NCI-H2196 treated with DMSO at 0.1 percent for 48 hours (cell line): ENCODE results near the gene ANKZF1.
"Not testable (repeated sequence)": the region's sequence is repeated elsewhere in the genome, so short reads cannot be mapped to it uniquely, and the experiment has no call there.

Source experiments
- DNase-seq: peaks from one replicate; lab custom pipeline; 2025; ENCODE audit not compliant: unreplicated experiment; lab: John Stamatoyannopoulos, UW

The ANKZF1 gene, protein sequence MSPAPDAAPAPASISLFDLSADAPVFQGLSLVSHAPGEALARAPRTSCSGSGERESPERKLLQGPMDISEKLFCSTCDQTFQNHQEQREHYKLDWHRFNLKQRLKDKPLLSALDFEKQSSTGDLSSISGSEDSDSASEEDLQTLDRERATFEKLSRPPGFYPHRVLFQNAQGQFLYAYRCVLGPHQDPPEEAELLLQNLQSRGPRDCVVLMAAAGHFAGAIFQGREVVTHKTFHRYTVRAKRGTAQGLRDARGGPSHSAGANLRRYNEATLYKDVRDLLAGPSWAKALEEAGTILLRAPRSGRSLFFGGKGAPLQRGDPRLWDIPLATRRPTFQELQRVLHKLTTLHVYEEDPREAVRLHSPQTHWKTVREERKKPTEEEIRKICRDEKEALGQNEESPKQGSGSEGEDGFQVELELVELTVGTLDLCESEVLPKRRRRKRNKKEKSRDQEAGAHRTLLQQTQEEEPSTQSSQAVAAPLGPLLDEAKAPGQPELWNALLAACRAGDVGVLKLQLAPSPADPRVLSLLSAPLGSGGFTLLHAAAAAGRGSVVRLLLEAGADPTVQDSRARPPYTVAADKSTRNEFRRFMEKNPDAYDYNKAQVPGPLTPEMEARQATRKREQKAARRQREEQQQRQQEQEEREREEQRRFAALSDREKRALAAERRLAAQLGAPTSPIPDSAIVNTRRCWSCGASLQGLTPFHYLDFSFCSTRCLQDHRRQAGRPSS

DNA sequence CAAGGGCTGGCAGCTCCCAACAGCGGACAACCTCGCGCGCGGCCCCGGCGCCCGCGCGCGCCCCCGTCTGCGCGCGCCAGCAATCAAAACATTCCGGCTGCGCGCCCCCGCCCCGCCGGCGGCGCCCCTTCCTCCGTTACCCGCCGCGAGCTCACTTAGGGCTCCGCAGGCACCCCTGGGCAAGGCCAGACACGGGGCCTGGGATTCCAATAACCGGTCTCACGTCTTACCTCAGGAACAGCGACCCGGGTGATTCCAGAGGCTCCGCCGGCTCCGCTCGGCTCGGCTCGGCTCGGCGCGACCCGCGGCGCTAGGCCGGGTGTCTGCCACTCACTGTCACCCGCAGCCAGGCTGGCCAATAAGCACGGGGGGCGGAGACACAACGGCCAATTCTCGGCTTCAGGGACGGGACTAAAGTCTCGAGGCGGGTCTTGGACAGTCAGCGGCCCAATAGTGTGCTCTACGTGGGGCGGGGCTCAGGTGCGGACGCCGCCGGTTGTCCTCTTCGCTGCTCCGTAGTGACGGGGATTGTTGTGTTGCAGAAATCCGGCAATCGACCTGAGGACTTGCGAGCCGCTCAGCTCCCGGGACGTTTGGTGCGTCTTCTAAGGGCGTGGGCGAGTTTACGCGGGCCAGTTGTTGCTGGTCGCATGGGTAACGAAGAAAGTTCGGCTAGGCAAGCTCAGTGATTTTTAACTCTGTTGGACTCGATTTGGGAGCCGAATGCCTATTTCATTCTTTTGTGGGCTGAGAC lies at the start of gene ANKZF1, which contains the start of gene ATG9A:
TSS of gene ANKZF1 (plus strand) at position 502 of the 754 bp plus-strand sequence. CDS start 452 bp downstream, outside the sequence.
TSS of gene ATG9A (minus strand) at position 332 of the 754 bp plus-strand sequence. CDS start 1,612 bp downstream, outside the sequence.
- DNase-seq: peak; percentile 98

DNA sequence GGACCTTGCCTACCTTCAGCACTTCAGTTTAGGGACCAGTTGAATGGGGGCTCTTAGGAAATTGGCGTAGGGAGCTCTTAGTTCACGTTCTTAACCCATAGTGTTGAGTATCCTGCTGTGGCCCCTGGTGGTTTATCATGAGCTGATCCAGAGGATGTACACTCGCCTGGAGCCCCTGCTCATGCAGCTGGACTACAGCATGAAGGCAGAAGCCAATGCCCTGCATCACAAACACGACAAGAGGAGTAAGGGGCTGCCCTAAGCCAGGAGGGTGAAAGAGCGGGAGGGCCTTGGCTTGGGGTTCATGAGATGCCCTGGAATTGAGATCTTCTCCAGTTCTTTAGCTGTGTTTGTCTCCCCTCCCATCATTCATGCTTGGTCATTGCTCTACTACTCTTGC lies 48.6 kb upstream of the ANKZF1 start:
- DNase-seq: no peak

DNA sequence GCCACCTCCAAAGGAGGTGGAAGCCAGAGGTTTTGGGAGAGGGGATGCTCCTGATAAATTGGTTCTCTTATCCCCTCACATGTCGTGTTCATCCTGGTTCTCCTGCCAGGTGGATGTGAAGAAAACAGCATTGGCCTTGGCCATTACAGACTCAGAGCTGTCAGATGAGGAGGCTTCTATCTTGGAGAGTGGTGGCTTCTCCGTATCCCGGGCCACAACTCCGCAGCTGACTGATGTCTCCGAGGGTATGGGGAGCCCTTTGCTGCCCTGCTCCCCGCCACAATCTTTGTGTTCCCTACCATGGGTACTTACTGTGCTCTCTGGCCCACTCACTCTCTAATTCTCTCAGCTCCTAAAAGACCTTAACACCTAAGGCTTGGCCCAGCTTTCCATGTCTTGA lies 48.1 kb upstream of the ANKZF1 start:
- no peak for DNase-seq

DNA sequence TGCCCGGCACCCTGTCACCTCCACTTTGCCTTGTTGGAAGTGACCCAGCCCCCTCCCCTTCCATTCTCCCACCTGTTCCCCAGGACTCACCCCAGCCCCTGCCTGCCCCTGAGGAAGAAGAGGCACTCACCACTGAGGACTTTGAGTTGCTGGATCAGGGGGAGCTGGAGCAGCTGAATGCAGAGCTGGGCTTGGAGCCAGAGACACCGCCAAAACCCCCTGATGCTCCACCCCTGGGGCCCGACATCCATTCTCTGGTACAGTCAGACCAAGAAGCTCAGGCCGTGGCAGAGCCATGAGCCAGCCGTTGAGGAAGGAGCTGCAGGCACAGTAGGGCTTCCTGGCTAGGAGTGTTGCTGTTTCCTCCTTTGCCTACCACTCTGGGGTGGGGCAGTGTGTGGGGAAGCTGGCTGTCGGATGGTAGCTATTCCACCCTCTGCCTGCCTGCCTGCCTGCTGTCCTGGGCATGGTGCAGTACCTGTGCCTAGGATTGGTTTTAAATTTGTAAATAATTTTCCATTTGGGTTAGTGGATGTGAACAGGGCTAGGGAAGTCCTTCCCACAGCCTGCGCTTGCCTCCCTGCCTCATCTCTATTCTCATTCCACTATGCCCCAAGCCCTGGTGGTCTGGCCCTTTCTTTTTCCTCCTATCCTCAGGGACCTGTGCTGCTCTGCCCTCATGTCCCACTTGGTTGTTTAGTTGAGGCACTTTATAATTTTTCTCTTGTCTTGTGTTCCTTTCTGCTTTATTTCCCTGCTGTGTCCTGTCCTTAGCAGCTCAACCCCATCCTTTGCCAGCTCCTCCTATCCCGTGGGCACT lies 47.1 kb upstream of the ANKZF1 start:
- DNase-seq: no peak

DNA sequence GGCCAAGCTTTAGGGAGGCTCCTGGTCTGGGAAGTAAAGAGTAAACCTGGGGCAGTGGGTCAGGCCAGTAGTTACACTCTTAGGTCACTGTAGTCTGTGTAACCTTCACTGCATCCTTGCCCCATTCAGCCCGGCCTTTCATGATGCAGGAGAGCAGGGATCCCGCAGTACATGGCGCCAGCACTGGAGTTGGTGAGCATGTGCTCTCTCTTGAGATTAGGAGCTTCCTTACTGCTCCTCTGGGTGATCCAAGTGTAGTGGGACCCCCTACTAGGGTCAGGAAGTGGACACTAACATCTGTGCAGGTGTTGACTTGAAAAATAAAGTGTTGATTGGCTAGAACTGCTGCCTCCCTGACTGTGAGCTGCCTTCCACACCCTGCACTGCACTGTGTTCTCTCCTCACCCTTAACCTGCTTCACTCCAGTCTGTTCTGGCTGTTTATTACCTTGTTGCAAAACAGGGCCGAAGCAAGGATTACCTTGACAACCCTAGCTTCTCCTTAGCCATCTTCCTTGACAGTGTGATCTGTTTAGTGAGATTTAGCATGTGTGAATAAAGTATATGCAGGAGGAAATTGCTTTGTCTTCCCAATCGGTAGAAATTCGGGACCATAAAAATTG lies 46.3 kb upstream of the ANKZF1 start:
- DNase-seq: no peak

DNA sequence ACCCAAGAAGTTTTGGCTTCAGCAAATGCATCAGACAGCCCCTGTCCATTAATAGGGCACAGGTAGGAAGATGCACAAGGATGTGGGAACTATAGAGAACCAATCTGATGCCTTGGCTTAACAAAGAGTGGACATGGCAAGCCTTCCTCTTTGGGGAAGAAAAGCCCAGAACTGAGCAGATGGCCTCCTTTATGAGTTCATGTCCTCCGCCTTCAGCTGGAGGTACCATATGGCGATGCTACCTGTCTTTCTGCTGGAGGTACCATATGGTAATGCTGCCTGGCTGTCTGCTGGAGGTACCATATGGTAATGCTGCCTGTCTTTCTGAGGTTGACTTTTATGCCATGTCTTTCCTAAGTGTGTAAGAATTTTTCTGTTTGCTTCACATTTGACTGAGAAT lies 45.5 kb upstream of the ANKZF1 start:
- DNase-seq: no peak

DNA sequence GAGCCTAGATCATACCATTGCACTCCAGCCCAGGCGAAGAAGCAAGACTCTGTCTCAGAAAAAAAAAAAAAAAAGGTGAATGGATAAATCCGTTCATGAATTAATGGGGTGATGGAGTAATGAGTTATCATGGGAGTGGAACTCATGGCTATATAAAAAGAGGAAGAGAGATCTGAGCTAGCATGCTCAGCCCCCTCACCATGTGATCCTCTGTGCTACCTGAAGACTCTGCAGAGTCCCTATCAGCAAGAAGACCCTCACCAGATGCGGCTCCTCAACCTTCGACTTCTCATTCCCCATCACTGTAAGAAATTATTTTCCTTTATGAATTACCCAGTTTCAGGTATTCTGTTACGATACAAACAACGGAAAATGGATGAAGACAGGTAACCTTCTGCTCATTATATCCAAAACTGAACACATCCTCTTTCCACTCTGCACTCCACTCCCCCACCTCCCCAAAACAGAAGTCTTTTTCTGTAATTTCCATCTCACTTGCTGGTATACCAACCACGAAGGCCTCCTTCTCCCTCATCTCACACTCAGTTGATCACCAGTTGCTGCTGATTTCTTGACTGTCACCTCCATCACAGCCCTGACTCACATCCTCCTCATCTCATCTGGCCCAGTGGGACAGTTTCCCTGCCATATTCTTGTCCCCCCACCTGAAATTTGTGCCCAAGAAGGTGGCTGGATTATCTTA lies 42.7 kb upstream of the ANKZF1 start:
- DNase-seq: no peak

DNA sequence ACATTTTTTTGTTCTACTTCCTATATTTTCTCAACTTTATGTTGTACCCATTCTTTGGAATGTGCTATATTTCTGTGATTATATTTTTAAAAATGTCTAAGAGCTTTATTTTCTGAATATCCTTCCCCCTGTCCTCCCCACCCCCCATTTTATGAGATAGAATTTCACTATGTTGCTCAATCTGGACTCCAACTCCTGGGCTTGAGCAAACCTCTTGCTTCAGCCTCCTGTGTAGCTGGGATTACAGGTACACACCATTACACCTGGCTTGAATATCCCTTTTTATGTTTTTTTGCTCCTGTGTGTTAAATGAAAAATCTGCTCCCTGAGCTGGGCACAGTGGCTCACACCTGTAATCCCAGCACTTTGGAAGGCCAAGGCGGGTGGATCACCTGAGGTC lies 32.2 kb upstream of the ANKZF1 start:
- no peak for DNase-seq

DNA sequence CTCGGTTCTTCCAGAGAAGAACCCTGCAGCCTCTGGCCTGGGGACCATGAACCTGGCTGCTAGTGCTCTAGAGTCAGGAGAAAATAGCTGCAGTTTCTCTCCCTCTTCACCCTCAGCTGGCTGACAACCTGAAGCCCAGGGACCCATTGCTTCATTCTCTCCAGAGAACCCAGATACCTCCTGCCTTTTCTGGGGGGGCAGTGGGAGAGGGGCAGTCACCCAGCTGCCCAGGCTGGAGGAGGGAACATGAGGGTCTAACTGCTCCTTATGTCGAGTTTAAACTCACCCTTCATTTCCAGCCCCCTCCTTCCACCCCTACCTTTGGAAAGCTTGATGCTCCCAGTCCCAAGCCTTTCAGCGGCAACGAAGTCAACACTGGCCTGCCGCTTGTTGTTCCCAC lies 30.6 kb upstream of the ANKZF1 start:
- DNase-seq: no peak

DNA sequence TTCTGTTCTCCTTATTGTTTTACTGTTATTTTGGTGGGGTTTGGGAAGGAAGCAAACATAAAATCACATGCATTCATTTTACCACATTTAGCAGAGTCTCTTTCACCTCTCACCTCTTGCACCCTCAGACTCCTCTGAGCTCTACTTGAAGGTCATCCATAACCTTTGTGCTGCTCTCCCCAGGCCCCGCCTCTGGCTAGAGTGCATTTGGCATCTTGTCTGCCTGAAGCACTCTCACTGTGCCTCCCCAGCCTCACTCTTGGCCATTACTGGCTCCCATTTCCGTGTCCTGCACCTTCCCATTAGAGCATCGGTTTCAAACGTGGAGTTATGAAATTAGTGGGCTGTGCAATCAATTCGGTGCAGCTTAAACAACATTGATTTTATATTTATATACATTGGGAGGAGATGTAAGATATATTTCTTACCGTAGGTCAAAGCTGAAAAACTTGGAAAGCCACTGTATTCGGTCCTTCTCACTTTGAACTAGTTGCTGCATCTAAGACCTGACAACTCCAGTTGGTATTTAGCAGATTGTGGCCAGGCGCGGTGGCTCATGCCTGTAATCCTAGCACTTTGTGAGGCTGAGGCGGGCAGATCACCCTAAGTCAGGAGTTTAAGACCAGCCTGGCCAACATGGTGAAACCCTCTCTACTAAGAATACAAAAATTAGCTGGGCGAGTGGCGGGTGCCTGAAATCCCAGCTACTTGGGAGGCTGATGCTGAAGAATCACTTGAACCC lies 30.0 kb upstream of the ANKZF1 start:
- no peak for DNase-seq

DNA sequence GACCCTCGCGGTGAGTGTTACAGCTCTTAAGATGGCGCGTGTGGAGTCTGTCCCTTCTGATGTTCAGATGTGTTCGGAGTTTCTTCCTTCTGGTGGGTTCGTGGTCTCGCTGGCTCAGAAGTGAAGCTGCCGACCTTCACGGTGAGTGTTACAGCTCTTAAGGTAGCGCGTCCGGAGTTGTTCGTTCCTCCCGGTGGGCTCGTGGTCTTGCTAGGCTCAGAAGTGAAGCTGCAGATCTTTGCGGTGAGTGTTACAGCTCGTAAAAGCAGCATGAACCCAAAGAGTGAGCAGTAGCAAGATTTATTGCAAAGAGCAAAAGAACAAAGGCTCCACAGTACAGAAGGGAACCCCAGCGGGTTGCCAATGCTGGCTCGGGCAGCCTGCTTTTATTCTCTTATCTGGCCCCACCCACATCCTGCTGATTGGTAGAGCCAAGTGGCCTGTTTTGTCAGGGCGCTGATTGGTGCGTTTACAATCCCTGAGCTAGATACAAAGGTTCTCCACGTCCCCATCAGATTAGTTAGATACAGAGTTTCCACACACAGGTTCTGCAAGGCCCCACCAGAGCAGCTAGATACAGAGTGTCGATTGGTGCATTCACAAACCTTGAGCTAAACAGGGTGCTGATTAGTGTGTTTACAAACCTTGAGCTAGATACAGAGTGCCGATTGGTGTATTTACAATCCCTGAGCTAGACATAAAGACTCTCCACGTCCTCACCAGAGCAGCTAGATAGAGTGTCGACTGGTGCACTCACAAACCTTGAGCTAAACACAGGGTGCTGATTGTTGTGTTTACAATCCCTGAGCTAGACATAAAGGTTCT lies 28.9 kb upstream of the ANKZF1 start:
- not testable (repeated sequence) for DNase-seq

DNA sequence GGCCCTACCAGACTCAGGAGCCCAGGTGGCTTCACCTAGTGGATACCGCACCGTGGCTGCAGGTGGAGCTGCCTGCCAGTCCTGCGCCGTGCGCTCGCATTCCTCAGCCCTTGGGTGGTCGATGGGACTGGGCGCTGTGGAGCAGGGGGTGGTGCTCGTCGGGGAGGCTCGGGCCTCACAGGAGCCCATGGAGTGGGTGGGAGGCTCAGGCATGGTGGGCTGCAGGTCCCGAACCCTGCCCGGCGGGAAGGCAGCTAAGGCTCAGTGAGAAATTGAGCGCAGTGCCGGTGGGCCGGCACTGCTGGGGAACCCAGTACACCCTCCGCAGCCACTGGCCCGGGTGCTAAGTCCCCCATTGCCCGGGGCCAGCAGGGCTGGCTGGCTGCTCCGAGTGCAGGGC lies 28.3 kb upstream of the ANKZF1 start:
- DNase-seq: not testable (repeated sequence)

DNA sequence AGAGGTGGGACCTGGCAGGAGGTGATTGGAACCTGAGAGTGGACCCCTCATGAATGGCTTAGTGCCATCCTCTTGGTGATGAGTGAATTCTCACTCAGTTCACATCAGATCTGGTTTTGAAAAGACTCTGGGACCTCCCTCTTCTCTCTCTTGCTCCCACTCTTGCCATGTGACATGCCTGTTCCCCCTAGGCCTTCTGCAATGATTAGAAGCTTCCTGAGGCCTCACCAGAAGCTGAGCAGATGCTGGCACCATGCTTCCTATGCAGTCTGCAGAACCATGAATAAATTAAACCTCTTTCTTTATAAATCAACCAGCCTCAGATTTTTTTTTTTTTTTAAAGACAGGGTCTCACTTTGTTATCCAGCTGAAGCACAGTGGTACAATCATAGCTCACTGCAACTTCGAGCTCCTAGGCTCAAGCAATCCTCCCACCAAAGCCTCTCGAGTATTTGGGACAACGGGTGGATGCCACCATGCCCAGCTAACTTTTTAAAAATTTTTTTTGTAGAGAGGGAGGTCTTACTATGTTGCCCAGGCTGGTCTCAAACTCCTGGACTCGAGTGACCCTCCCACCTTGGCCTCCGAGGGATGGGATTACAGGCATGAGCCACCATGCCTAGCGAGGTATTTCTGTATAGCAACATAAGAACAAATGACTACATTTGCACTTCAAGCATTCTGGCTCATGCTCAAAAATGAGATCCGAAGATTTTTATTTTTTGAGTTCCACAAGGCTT lies 25.0 kb upstream of the ANKZF1 start:
- no peak for DNase-seq

DNA sequence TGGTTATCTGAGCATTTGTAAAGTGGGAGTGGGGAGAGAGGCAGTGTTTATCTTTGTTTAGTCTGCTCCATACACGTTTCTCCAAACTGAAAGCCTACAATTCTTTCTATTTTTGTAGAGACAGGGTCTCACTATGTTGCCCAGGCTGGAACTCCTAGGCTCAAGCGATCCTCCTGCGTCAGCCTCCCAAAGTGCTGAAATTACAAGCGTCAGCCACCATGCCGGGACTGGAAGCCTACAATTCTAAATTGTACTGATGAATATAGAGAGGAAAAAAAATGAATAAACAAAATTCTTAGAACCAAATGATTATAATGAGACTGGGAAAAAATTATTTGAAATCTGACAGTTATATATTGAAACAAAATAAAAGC lies 24.5 kb upstream of the ANKZF1 start:
- DNase-seq: no peak

DNA sequence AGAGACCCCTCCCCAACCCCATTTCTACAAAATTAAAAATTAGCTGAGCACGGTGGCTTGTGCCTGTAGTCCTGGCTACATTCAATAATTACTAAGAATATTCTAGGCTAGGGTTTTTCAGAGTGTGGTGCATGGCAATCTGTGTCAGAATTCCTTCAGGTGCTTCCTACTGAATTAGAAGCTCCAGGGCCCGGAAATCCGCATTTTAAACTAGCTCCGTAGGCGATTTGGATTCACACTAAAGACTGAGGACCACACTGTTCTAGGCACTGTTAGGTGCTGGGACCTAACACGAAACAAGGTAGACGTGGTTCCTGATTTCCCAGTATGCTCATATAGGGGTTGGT lies 23.7 kb upstream of the ANKZF1 start:
- DNase-seq: no peak

DNA sequence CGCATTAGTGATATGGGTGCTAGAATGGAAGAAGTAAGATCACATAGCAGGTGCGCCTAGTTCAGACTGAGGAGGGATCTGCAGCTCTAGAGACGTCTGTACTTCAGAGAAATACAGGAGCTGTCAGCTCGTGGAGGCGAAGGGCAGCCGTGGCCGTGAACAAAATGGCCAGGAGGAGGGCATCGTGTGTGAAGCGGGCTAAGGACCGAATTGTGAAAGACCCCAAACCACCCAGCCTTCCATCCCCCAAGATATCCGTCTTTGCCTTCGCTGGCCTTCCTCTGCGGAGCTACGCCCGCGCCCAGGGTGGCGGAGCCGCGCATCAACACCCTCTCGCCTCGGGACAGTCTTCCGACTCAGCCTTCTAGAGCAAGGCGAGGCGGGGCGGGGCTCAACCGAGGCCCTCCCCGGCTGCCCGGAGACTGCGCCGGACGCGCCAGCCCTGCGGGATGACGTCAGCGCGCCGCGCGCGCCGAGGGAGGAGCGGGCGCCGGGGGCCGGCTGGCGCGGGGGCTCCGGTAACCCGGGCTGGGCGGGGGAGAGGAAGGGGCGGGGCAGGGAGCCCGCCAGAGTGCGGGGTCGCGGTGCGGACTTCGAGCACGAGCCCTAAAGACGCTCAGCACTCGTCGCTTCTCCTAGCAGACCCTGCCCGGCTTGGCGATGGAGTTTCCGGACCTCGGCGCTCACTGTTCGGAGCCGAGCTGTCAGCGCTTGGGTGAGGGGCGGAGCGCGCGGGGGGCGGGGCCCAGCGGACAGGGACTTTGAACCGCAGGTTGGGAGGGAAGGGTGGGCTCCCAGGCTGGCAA lies 23.1 kb upstream of the ANKZF1 start, which contains the start of gene ZFAND2B:
TSS of gene ZFAND2B (plus strand) at position 455 of the 806 bp plus-strand sequence. CDS start at position 661, 206 bp downstream.
- DNase-seq: peak; percentile 80
